Neuronal stem cell (in vitro differentiated cells): ENCODE results near the gene RNF123.
A peak's percentile ranks its signal among the peaks of the same experiment; 100 is the strongest.

Source experiments
- DNase-seq: peaks from one replicate; pipeline ENCODE4 v3.0.0-alpha.2; 2013; ENCODE audit warnings: low spot score
- H2AFZ ChIP-seq: one replicate; pipeline ENCODE4 v1.6.1; 2013; ENCODE audit warnings: mild to moderate bottlenecking, low read length, inconsistent platforms
- H2AK5ac ChIP-seq: 2 replicates; pipeline ENCODE4 v1.6.1; 2013; ENCODE audit warnings: low read depth, mild to moderate bottlenecking, inconsistent platforms, low read length, moderate library complexity, mixed read lengths
- H2BK120ac ChIP-seq: 2 replicates; pipeline ENCODE4 v1.6.1; 2013; ENCODE audit warnings: low read depth, mild to moderate bottlenecking, inconsistent platforms, low read length, moderate library complexity, mixed read lengths
- H2BK12ac ChIP-seq: one replicate; pipeline ENCODE4 v1.6.1; 2013; ENCODE audit warnings: low read length, inconsistent platforms
- H2BK15ac ChIP-seq: 2 replicates; pipeline ENCODE4 v1.6.1; 2013; ENCODE audit warnings: mild to moderate bottlenecking, low read length, inconsistent platforms, mixed read lengths
- H2BK5ac ChIP-seq: one replicate; pipeline ENCODE4 v1.6.1; 2013; ENCODE audit warnings: inconsistent platforms, mild to moderate bottlenecking, low read length, moderate library complexity
- H3K14ac ChIP-seq: one replicate; pipeline ENCODE4 v1.6.1; 2013; ENCODE audit warnings: low read length, inconsistent platforms
- H3K18ac ChIP-seq: 2 replicates; pipeline ENCODE4 v1.6.1; 2013; ENCODE audit warnings: low read length, inconsistent platforms
- H3K23ac ChIP-seq: 2 replicates; pipeline ENCODE4 v1.6.1; 2013; ENCODE audit warnings: low read depth, mild to moderate bottlenecking, mixed read lengths, low read length, inconsistent platforms; ENCODE audit not compliant: poor library complexity
- H3K27ac ChIP-seq: replicated peaks from 3 replicates; pipeline ENCODE4 v1.5.1; 2013; ENCODE audit warnings: low read length, inconsistent platforms
- H3K27me3 ChIP-seq, 3 experiments: 2 replicates each; pipeline ENCODE4 v1.6.1; 2013; ENCODE audit warnings: low read length in 3 of 3, mild to moderate bottlenecking in 2 of 3, inconsistent platforms in 1 of 3, low read depth in 1 of 3, mixed read lengths in 1 of 3, moderate library complexity in 1 of 3; ENCODE audit not compliant: control insufficient read depth in 3 of 3, insufficient read depth in 3 of 3
- H3K36me3 ChIP-seq, 2 donors: replicated peaks in 1 of 2; 2 replicates each; pipeline ENCODE4 v1.6.1; 2013; ENCODE audit warnings: low read length in 2 of 2; ENCODE audit not compliant: control insufficient read depth in 2 of 2, insufficient read depth in 2 of 2
- H3K4ac ChIP-seq: 2 replicates; pipeline ENCODE4 v1.6.1; 2013; ENCODE audit warnings: inconsistent platforms, mild to moderate bottlenecking, low read length, moderate library complexity
- H3K4me1 ChIP-seq, 2 donors: 1 replicate in 1 of 2; 2 replicates in 1 of 2; pipeline ENCODE4 v1.6.1; 2013; ENCODE audit warnings: low read length in 2 of 2, low read depth in 1 of 2; ENCODE audit not compliant: control insufficient read depth in 2 of 2, insufficient read depth in 1 of 2
- H3K4me2 ChIP-seq: one replicate; pipeline ENCODE4 v1.6.1; 2013; ENCODE audit warnings: mild to moderate bottlenecking, low read length, inconsistent platforms; ENCODE audit not compliant: insufficient read depth, poor library complexity, severe bottlenecking
- H3K4me3 ChIP-seq, 2 donors: 2 replicates each; pipeline ENCODE4 v1.5.1; 2013; ENCODE audit warnings: low read length in 2 of 2, mild to moderate bottlenecking in 2 of 2, inconsistent platforms in 1 of 2, moderate library complexity in 1 of 2
- H3K79me1 ChIP-seq: one replicate; pipeline ENCODE4 v1.6.1; 2013; ENCODE audit warnings: low read depth, mild to moderate bottlenecking, inconsistent platforms, low read length, moderate library complexity
- H3K9ac ChIP-seq: one replicate; pipeline ENCODE4 v1.6.1; 2013; ENCODE audit warnings: mild to moderate bottlenecking, low read depth, low read length, inconsistent platforms; ENCODE audit not compliant: poor library complexity
- H3K9me3 ChIP-seq, 2 donors: replicated peaks in 1 of 2; 2 replicates each; pipeline versions ENCODE3 to v1.6.1; 2013; ENCODE audit warnings: low read length in 2 of 2, mild to moderate bottlenecking in 2 of 2, inconsistent platforms in 1 of 2, low read depth in 1 of 2, mixed read lengths in 1 of 2, moderate library complexity in 1 of 2; ENCODE audit not compliant: control insufficient read depth in 2 of 2, insufficient read depth in 1 of 2
- H4K8ac ChIP-seq: one replicate; pipeline ENCODE4 v1.6.1; 2013; ENCODE audit warnings: low read depth, mild to moderate bottlenecking, inconsistent platforms, low read length, moderate library complexity
- H4K91ac ChIP-seq: one replicate; pipeline ENCODE4 v1.6.1; 2013; ENCODE audit warnings: low read length, low read depth, mild to moderate bottlenecking, inconsistent platforms; ENCODE audit not compliant: poor library complexity
- WGBS, 2 donors: extraction: QIAGEN DNeasy Blood & Tissue Kit; methylation state at CpG; one replicate each; pipeline ENCODE4 v1.1.7; 2013; ENCODE audit warnings: missing lambda C conversion rate in 2 of 2, mixed read lengths in 1 of 2; ENCODE audit not compliant: insufficient read length in 2 of 2, insufficient replicate concordance in 1 of 2; ENCODE audit errors: extremely low coverage in 2 of 2; 5-methylcytosine and 5-hydroxymethylcytosine counted together

The RNF123 gene

DNA sequence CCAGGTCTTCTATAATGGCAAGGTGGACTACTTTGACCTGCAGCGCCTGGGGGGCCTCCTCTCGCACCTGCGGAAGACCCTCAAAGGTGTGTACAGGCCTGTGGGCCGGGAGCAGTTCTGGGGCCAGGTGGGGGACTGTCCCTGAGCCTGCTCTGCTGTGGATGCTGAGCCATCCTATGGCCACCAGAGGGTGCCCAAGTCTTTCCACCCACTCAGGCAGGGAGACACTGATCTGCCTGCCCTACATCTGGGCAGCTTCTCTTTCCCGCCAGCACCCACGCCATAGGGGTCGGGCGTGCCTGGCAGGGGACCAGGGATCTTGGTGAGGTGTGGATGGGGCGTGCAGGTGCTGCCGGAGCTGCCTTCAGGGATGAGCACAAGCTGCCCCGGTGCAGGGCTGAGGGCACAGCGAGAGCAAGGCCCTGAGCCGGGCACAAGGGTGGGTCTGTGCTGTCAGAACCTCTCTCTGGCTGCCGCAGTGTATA, 14.1 kb downstream of the RNF123 start:
- no peak overlapping the region for H2AFZ ChIP-seq
- H3K4me2 ChIP-seq, result no peak overlapping the region
- H3K14ac ChIP-seq, result no peak overlapping the region
- peak; percentile 45 for DNase-seq
- H4K91ac ChIP-seq, result no peak overlapping the region
- H3K9me3 ChIP-seq, result peaks cover 0 to 2% of the 10 kb centered on the region in 2 donors
- no peaks in the 10 kb centered on the region for H3K27me3 ChIP-seq
- H2BK12ac ChIP-seq, result no peak overlapping the region
- peak overlapping the region; percentile 16 for H2BK5ac ChIP-seq
- H2BK15ac ChIP-seq, result no peak overlapping the region
- no peak overlapping the region for H2BK120ac ChIP-seq
- no CpG with 5 or more reads among the region's 14 CpGs for WGBS, 2 donors
- H3K27ac ChIP-seq, result no peak overlapping the region
- H3K18ac ChIP-seq, result no peak overlapping the region
- no peak overlapping the region for H3K4me3 ChIP-seq
- H4K8ac ChIP-seq, result no peak overlapping the region
- H3K79me1 ChIP-seq, result no peaks in the 10 kb centered on the region
- peaks cover 15 to 43% of the 10 kb centered on the region in 2 donors for H3K36me3 ChIP-seq
- no peak overlapping the region for H3K23ac ChIP-seq
- H3K9ac ChIP-seq, result peak overlapping the region; percentile 67
- H2AK5ac ChIP-seq, result no peak overlapping the region
- H3K4ac ChIP-seq, result no peak overlapping the region
- peaks cover 0 to 2% of the 10 kb centered on the region in 2 donors for H3K4me1 ChIP-seq

DNA sequence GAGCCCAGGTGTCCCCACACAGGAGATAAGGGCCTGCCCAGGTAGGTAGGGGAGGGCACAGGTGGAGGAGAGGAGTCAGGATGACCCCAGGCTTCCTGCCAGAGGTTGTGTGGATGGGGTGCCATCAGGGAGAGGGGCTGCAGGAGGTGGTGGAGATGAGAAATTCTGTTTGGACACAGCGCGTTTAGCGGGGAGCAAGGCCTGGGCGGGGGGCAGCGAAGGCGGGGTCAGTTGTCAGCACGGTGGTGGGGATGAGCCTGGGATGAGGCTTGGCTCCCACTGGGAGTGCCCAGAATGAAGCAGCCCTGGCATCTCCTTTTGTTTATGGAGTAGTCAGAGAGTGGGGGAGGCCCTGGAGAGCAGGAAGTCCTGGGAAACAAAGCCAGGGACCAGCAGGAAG, 14.6 kb downstream of the RNF123 start:
- peaks cover 0 to 2% of the 10 kb centered on the region in 2 donors for H3K9me3 ChIP-seq
- WGBS, 2 donors, result no CpG with 5 or more reads among the region's 7 CpGs
- no peak for DNase-seq
- no peak overlapping the region for H3K4me2 ChIP-seq
- H4K8ac ChIP-seq, result no peak overlapping the region
- H2AK5ac ChIP-seq, result no peak overlapping the region
- no peak overlapping the region for H3K14ac ChIP-seq
- no peak overlapping the region for H3K27ac ChIP-seq
- no peak overlapping the region for H3K4ac ChIP-seq
- H3K18ac ChIP-seq, result no peak overlapping the region
- no peak overlapping the region for H2BK120ac ChIP-seq
- no peak overlapping the region for H2BK5ac ChIP-seq
- H3K27me3 ChIP-seq, result no peaks in the 10 kb centered on the region
- H3K4me3 ChIP-seq, result no peak overlapping the region
- H2BK12ac ChIP-seq, result no peak overlapping the region
- peaks cover 15 to 43% of the 10 kb centered on the region in 2 donors for H3K36me3 ChIP-seq
- peak overlapping the region; percentile 67 for H3K9ac ChIP-seq
- H2BK15ac ChIP-seq, result no peak overlapping the region
- H4K91ac ChIP-seq, result no peak overlapping the region
- H3K4me1 ChIP-seq, result peaks cover 0 to 2% of the 10 kb centered on the region in 2 donors
- no peak overlapping the region for H3K23ac ChIP-seq
- no peaks in the 10 kb centered on the region for H3K79me1 ChIP-seq
- no peak overlapping the region for H2AFZ ChIP-seq

DNA sequence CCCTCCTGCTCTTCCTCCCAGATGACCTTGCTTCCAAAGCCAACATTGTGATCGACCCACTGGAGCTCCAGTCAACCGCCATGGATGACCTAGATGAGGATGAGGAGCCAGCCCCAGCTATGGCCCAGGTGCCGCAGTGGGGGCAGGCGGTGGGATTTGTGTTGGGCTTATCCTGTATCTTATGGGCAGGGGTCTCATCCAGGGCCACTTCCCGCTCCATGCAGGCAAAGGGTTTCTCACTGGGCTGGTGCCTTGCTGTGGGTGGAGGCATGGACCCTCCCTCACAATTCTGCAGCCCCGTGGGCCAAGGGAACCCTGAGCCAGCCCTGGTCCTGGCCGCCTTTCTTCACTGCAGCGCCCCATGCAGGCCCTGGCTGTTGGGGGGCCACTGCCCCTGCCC, 15.3 kb downstream of the RNF123 start:
- Histone ChIP-seq H2BK120ac (no peak overlapping the region), H3K9me3 (peaks cover 0 to 2% of the 10 kb centered on the region in 2 donors), H3K23ac (no peak overlapping the region), H2BK5ac (no peak overlapping the region), H3K36me3 (peaks cover 15 to 43% of the 10 kb centered on the region in 2 donors), H3K79me1 (no peaks in the 10 kb centered on the region), H3K18ac (no peak overlapping the region), H3K14ac (no peak overlapping the region), H2AFZ (no peak overlapping the region), H4K91ac (no peak overlapping the region), H3K4me2 (no peak overlapping the region), H3K4me3 (no peak overlapping the region), H3K4me1 (peaks cover 0 to 2% of the 10 kb centered on the region in 2 donors), H2BK15ac (no peak overlapping the region), H3K27ac (no peak overlapping the region), H3K4ac (no peak overlapping the region), H3K27me3 (no peaks in the 10 kb centered on the region), H2BK12ac (peak overlapping the region; percentile 41), H2AK5ac (no peak overlapping the region), H4K8ac (no peak overlapping the region), H3K9ac (no peak overlapping the region)
- WGBS, 2 donors, result no CpG with 5 or more reads among the region's 8 CpGs
- DNase-seq, result no peak

DNA sequence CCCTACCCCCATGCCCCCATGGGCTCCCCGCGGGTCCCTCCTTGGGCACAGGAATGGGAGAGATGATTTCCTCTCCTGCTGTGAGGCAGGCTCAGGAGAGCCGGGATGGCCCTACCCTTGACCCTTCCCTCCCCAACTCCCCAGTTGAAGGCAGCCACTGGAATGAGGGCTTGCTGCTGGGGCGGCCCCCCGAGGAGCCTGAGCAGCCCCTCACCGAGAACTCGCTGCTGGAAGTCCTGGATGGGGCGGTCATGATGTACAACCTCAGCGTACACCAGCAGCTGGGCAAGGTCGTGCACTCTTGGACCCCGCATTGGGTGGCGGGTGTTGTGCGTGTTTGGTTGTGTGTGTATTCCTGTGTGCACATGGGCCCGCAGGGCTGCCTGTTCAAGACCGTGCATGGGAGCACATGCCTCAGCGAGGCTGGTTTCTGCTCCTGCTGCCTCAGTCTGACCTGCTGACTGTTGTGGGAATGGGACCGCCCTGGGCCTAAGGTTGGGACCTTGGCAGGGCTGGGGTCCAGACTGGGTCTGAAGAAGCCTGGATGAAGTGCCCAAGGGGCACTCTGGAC, 16.1 kb downstream of the RNF123 start:
- no peak overlapping the region for H2BK12ac ChIP-seq
- no peak overlapping the region for H3K27ac ChIP-seq
- peak overlapping the region; percentile 35 for H2BK5ac ChIP-seq
- no peak overlapping the region for H3K4ac ChIP-seq
- peaks cover 0 to 2% of the 10 kb centered on the region in 2 donors for H3K9me3 ChIP-seq
- no peaks in the 10 kb centered on the region for H3K27me3 ChIP-seq
- no CpG with 5 or more reads among the region's 17 CpGs for WGBS, 2 donors
- H3K14ac ChIP-seq, result no peak overlapping the region
- H3K9ac ChIP-seq, result peak overlapping the region; percentile 21
- H3K4me1 ChIP-seq, result peaks cover 0 to 2% of the 10 kb centered on the region in 2 donors
- no peaks in the 10 kb centered on the region for H3K79me1 ChIP-seq
- no peak for DNase-seq
- no peak overlapping the region for H2AK5ac ChIP-seq
- H3K36me3 ChIP-seq, result peaks cover 15 to 43% of the 10 kb centered on the region in 2 donors
- no peak overlapping the region for H2AFZ ChIP-seq
- no peak overlapping the region for H4K8ac ChIP-seq
- no peak overlapping the region for H3K4me2 ChIP-seq
- no peak overlapping the region for H4K91ac ChIP-seq
- peak overlapping the region; percentile 73 for H3K23ac ChIP-seq
- no peak overlapping the region for H2BK15ac ChIP-seq
- H3K4me3 ChIP-seq, result no peak overlapping the region
- no peak overlapping the region for H3K18ac ChIP-seq
- H2BK120ac ChIP-seq, result no peak overlapping the region
